GM18498 (cell line): ENCODE measurements around the gene CHD2.
"Not testable (repeated sequence)": the region's sequence is repeated elsewhere in the genome, so short reads cannot be mapped to it uniquely, and the experiment has no call there.

ENCODE experiments used
- ATAC-seq: cut with Tn5 transposase; IDR thresholded peaks from one replicate; pipeline ENCODE4 v1.9.1; 2021; ENCODE audit warnings: mild to moderate bottlenecking, moderate library complexity; ENCODE audit not compliant: unreplicated experiment

The CHD2 gene

DNA sequence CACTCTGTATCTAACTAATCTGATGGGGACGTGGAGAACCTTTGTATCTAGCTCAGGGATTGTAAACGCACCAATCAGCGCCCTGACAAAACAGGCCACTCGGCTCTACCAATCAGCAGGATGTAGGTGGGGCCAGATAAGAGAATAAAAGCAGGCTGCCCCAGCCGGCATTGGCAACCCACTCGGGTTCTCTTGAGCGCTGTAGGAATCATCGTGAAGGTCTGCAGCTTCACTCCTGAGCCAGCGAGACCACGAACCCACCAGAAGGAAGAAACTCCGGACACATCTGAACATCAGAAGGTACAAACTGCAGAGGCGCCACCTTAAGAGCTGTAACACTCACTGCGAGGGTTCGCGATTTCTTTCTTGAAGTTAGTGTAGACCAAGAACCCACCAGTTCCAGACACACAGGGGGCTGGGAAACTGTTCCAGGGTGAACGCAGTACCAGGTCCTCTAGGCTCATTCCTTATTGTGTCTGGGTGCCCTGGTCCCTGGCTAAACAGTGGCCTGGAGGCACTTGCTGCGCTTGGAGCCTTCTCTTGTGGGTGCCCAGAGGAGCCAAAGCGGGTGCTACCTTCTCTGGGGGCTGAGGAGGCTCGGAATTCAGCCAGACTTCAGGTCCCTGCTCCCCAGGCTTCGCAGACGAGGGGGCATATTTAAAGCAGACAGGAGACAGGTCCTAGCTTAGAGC, 132.5 kb downstream of the CHD2 start:
- ATAC-seq: not testable (repeated sequence)

DNA sequence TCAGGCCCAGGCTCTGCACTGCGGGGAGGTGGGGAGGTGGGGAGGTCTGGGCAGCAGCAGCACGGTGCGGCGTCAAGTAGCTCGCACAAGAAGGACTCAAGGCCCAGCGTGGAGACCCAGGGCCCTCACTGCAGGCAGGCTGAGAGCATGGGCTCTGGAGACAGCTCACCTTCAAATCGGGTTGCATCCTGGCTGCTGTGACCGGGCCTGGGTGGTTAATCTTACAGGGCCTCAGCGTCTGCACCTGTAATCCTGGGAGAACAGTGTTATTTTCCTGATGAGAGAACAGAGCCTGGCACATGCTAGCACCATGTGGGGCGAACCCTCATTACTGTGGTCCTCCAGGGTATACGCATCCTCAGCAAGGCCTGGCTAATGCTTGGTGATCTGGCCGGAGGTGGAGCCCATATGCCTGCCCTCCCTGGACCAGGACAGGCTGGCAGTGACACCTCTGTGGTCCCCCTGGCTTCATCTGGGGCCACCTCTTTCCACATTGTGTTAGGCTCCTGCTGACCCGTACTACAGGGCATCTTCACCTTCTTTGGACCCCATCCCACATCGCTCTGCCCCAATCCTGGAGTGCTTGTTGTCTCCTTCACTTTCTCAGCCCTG, 133.4 kb downstream of the CHD2 start:
- no peak for ATAC-seq

- ATAC-seq: no peak
These were observed 134.4 kb downstream of the CHD2 start for GRCh38 chr15:93034512-93034911.

- ATAC-seq: peak; percentile 32
These were observed 135.2 kb downstream of the CHD2 start for GRCh38 chr15:93035092-93035915.

- ATAC-seq: peak; percentile 84
These were observed 136.1 kb downstream of the CHD2 start for GRCh38 chr15:93035953-93036810.

- ATAC-seq: no peak
These were observed 137.1 kb downstream of the CHD2 start for GRCh38 chr15:93036951-93037819.

DNA sequence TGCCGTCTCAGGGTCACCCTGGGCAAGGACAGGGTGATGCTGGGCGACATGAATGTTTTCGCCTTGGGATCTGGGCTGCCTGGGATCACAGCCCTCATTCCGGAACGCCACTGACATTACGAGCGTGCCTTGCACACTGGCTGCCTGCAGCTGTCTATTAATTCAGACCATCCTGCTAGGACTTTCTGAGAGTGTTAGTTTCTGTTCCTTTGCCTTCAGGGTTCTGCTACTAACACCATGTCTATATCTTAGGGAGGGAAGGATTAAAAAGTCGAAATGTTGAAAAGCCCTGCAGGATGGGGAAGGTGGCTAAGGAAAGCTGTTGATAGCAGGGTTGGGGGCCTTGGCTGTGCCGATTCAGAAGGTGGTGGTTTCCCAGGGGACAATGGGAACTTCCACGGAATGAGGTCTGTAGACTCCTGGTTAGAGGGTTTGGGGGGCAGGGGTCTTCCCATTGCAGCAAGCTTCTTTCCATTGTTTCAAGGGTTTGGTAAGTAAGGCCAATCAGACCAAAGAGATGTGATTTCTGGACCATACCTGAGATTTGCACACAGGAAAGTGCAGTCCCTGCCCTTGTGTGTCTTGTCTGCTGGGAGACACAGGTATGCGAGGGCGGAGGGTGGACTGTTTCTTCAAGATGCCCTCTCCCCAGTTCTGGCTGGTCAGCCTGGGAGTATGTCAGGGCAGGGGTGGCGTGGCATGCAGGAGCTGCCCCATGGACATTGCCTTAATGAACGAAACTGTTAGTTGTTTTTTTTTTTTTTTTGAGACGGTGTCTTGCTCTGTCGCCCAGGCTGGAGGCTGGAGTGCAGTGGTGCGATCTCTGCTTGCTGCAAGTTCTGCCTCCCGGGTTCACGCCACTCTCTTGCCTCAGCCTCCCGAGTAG, 137.9 kb downstream of the CHD2 start:
- no peak for ATAC-seq

DNA sequence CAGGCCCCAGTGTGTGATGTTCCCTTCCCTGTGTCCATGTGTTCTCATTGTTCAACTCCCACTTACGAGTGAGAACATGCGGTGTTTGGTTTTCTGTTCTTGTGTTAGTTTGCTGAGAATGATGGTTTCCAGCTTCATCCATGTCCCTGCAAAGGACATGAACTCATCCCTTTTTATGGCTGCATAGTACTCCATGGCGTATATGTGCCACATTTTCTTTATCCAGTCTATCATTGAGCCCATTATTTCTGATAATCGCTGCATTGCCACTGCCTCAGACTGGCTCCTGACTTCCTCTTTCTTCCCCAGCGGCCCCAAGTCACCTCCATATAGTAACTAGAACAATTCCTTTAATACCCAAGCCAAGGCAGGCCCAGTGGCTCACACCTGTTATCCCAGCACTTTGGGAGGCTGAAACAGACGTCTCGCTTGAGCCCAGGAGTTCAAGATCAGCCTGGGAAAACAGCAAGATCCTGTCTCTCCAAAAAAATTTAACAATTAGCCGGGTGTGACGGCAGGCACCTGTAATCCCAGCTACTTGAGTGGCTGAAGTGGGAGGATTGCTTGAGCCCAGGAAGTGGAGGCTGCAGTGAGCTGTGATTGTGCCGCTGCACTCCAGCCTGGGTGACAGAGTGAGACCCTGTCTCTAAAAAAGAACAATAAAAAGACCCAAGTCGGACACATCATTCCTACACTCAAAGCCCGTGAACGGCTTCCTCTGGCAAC, 139.6 kb downstream of the CHD2 start:
- not testable (repeated sequence) for ATAC-seq

DNA sequence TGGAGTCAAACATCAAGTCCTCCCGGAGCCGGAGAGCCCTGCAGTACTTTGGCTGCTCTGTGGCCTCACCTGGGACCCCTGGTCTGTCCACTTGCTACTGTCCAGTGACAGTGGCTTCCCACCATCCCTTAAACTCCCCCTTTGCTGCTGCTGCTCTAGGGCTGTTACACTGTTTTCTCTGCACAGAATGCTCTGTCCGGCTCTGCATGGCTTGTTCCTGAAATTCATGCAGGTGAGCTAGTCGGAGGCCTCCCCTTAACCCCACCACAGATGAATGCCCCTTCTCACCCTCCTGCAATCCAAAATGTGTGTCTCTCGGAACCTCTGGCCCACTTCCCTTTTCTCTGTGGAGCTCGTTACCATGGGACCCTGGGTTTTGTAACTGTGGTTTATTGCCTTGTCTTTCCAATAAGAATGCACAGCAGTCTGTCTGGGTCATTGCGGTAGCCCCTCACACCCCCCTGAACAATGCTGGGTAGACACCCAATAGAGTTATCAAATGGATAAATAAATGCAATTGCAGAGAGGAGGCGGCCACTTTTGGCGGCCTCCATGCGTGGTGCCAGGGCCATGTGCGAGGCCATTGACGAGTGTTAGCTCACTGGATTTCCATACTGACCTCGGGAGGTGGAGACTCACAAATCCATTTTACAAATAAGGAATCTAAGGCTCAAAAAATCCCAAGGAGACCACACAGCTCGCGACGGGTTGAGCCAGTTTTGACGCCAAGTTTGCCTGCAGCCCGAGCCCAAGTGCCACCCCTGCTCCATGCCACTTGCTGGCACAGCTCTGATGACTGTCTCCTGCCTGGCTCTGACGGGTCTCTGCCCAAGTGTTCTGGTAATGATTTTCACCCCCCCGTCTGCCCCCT, 140.4 kb downstream of the CHD2 start:
- ATAC-seq: no peak

DNA sequence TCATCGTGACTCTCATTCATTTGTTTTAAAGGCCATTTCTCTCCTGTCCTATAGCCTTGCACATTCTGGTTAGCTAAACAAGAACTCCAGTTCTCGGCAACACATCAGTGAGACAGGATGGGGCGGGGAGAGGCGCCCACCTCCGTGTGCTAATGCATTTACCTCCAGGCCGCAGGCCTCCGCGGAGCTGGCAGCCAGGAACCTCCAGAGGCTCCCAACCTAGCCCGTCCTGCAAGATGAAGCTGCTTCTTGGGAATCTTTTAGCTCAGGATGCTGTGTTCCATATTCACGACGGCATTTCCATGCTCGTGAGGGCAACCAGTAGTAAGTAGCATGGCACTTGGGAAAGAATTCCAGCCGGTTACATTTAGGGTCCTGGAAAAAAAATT, 141.0 kb downstream of the CHD2 start:
- ATAC-seq: no peak

DNA sequence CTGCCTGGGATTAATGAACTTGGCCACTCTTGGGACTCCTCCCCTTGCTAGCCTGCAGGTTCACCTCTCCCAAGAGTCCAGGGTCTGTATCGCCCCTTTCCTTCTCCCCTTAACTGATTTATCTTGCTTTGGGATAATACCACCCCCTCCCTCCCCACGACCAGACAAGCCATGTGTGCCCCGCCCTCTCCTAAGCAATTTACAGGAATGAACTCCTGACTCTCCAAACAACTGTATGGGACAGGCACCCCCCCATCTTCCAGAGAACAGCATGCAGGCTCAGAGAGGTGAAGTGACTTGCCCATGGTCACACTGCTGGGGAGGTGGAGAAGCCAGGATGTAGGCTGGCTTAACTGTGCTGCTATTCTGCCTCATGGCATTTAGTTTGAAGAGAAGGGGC, 142.1 kb downstream of the CHD2 start:
- ATAC-seq: no peak

DNA sequence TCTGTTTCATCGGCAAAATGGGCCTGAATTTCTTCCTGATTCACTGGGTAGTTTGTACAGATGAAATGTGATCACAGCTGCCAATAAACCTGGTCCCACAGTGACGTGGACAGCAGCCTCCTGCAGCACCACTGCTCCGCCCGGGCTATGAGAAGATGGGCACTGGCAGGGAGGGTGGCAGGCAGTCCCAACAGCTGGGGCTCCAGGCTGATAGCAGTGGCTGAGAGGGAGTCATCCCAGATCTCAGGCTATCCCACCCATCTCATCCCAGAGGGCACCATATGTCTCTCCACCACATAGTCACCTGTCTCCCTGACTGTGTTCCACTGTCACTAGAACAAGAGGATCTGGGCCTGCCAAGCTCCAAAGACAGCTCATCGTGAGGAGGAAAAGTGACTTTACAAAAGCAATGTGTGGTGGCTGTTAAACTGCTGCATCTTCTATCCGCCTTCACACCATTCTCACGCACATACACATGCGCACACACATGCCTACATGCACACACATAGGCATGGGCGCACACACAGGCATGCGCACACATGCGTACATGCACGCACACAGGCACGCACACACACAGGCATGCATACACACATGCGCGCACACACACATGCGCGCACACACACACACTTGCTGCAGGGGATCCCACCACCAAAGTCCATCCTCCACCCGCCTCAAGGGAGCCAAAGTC, 142.7 kb downstream of the CHD2 start:
- ATAC-seq: no peak

GRCh38 chr15:93043621-93044300, 143.6 kb downstream of the CHD2 start:
- no peak for ATAC-seq

GRCh38 chr15:93044301-93045190, 144.4 kb downstream of the CHD2 start:
- ATAC-seq: no peak

DNA sequence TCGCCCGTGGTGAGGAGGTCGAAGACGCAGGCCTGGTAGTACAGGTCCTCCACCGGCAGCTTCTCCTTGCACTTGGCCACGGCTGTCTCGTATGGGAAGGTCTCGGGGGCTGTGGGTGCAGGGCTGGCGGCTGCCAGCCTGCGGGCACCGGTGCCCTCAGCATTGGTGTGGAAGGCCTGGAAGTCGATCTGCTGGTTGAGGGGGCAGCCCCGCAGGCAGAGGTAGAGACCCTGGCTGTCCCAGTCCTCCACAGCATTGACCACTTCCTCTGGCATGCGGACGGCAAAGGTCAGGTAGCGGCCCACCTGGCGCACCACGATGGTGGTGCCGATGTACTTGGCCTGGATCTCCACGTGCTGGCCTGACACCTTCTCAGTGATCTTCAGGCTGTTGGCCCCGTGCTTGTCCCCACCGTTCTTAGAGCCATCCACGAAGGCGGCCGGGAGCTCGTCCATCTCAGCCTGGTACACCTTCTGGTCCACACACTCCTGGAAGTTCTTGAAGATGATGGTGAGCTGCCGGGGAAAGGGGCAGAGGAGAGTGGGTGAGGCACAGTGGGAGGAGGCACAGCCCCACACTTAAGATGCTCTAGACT, 145.2 kb downstream of the CHD2 start:
- ATAC-seq: no peak
